PC-3 (cell line): Measurements from ENCODE around the gene GNG4.

ENCODE experiments used
- EZH2 ChIP-seq: fragments of 300-600 bp; sonication (generic); IDR thresholded peaks from one replicate; pipeline ENCODE4 v1.6.1; 2017; ENCODE audit warnings: antibody characterized with exemption, mild to moderate bottlenecking, low read length; ENCODE audit not compliant: unreplicated experiment
- TF ChIP-seq, protein P1 (sequence below): fragments of 300-600 bp; sonication (generic); conservative IDR thresholded peaks from 2 replicates; pipeline ENCODE4 v1.5.1; 2017; ENCODE audit warnings: antibody characterized with exemption, low read depth, mild to moderate bottlenecking, low read length

DNA sequence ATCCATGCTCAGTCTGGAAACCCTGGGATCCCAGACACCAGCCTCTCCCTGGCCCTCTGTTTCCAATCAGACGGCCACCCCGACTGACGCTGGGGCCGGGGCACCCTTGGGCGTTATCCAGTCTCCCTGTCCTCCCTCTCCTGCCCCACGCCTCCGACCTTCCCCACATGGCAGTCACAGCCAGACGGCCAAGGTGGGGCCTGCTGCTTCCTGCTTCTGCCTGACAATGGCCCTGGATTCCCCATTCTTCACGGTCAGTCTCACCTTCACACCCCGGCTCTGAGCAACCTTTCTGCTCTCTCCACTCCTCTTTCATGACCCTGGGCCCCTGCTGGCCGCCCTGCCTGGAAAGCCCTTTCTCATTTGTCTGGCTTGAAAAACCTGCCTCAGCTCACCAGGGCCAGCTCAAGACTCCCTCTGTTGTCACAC lies 6.6 kb downstream of the GNG4 start:
- TF ChIP-seq, protein P1, sequence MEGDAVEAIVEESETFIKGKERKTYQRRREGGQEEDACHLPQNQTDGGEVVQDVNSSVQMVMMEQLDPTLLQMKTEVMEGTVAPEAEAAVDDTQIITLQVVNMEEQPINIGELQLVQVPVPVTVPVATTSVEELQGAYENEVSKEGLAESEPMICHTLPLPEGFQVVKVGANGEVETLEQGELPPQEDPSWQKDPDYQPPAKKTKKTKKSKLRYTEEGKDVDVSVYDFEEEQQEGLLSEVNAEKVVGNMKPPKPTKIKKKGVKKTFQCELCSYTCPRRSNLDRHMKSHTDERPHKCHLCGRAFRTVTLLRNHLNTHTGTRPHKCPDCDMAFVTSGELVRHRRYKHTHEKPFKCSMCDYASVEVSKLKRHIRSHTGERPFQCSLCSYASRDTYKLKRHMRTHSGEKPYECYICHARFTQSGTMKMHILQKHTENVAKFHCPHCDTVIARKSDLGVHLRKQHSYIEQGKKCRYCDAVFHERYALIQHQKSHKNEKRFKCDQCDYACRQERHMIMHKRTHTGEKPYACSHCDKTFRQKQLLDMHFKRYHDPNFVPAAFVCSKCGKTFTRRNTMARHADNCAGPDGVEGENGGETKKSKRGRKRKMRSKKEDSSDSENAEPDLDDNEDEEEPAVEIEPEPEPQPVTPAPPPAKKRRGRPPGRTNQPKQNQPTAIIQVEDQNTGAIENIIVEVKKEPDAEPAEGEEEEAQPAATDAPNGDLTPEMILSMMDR: no peak
- TF ChIP-seq EZH2: no peak
